ENCODE results near the gene DEK.
"Not testable (repeated sequence)": the region's sequence is repeated elsewhere in the genome, so short reads cannot be mapped to it uniquely, and the experiment has no call there.

DNA sequence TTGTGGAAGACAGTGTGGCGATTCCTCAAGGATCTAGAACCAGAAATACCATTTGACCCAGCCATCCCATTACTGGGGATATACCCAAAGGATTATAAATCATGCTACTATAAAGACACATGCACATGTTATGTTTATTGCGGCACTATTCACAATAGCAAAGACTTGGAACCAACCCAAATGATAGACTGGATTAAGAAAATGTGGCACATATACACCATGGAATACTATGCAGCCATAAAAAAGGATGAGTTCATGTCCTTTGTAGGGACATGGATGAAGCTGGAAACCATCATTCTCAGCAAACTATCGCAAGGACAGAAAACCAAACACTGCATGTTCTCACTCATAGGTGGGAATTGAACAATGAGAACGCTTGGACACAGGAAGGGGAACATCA is 30.6 kb downstream of the DEK start:
- TF ChIP-seq CTCF, EZH2phosphoT487 (IDR thresholded peaks at IDR 0.05; ENCODE audit: low read length): not testable (repeated sequence)
